Mesothelial cell of epicardium (in vitro differentiated cells): ENCODE data around the gene BBS7. TPM values are rescaled to one million over a fixed set of nuclear protein-coding genes. Genes with fewer than 3 reads are reported as not detected.

Experiments used
- DNase-seq, 2 experiments: peaks; one replicate each; pipeline ENCODE4 v3.0.0; 2021; ENCODE audit warnings: low spot score in 2 of 2; ENCODE audit not compliant: unreplicated experiment in 2 of 2
- H3K27ac Mint-ChIP-seq: 2 replicates; pipeline ENCODE4 v1.8.0; 2021; ENCODE audit warnings: mixed read lengths
- H3K27me3 Mint-ChIP-seq: 2 replicates; pipeline ENCODE4 v1.8.0; 2021; ENCODE audit warnings: low read depth, mixed read lengths
- H3K36me3 Mint-ChIP-seq: 2 replicates; pipeline ENCODE4 v1.8.0; 2021; ENCODE audit warnings: mixed read lengths
- H3K4me1 Mint-ChIP-seq: 2 replicates; pipeline ENCODE4 v1.8.0; 2021; ENCODE audit warnings: mixed read lengths
- H3K4me3 Mint-ChIP-seq: 2 replicates; pipeline ENCODE4 v1.8.0; 2021; ENCODE audit warnings: mild to moderate bottlenecking, moderate library complexity, mixed read lengths
- H3K9me3 Mint-ChIP-seq: 2 replicates; pipeline ENCODE4 v1.8.0; 2021; ENCODE audit warnings: mixed read lengths
- total RNA-seq: library from RNA; stranded (reverse); gene quantifications from 3 replicates; pipeline ENCODE4 v1.2.1, GENCODE V29; 2021
- TF ChIP-seq, protein P1 (sequence below): fragments of 200-600 bp; sonication (generic); IDR thresholded peaks from one replicate; pipeline ENCODE4 v1.5.0; 2021; ENCODE audit warnings: antibody characterized with exemption; ENCODE audit not compliant: unreplicated experiment

The BBS7 gene
- total RNA-seq, 1 donor from 2014 or later: 21.2 TPM

GRCh38 chr4:121786221-121786620 is 84.1 kb downstream of the BBS7 start:
- Mint-ChIP-seq H3K36me3 (no peaks in the 10 kb centered on the region), H3K27me3 (peaks cover 64% of the 10 kb centered on the region), H3K9me3 (peaks cover 8% of the 10 kb centered on the region), H3K4me1 (no peaks in the 10 kb centered on the region), H3K27ac (no peak overlapping the region), H3K4me3 (no peak overlapping the region)
- DNase-seq: no peak
- TF ChIP-seq, protein P1, sequence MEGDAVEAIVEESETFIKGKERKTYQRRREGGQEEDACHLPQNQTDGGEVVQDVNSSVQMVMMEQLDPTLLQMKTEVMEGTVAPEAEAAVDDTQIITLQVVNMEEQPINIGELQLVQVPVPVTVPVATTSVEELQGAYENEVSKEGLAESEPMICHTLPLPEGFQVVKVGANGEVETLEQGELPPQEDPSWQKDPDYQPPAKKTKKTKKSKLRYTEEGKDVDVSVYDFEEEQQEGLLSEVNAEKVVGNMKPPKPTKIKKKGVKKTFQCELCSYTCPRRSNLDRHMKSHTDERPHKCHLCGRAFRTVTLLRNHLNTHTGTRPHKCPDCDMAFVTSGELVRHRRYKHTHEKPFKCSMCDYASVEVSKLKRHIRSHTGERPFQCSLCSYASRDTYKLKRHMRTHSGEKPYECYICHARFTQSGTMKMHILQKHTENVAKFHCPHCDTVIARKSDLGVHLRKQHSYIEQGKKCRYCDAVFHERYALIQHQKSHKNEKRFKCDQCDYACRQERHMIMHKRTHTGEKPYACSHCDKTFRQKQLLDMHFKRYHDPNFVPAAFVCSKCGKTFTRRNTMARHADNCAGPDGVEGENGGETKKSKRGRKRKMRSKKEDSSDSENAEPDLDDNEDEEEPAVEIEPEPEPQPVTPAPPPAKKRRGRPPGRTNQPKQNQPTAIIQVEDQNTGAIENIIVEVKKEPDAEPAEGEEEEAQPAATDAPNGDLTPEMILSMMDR: no peak

- no peak overlapping the region for H3K27ac Mint-ChIP-seq
- TF ChIP-seq, protein P1: no peak
- no peak for DNase-seq
- peaks cover 8% of the 10 kb centered on the region for H3K9me3 Mint-ChIP-seq
- H3K36me3 Mint-ChIP-seq: no peaks in the 10 kb centered on the region
- H3K27me3 Mint-ChIP-seq: peaks cover 63% of the 10 kb centered on the region
- H3K4me1 Mint-ChIP-seq: no peaks in the 10 kb centered on the region
- no peak overlapping the region for H3K4me3 Mint-ChIP-seq
Measured at GRCh38 chr4:121785479-121785878, 84.8 kb downstream of the BBS7 start.

DNA sequence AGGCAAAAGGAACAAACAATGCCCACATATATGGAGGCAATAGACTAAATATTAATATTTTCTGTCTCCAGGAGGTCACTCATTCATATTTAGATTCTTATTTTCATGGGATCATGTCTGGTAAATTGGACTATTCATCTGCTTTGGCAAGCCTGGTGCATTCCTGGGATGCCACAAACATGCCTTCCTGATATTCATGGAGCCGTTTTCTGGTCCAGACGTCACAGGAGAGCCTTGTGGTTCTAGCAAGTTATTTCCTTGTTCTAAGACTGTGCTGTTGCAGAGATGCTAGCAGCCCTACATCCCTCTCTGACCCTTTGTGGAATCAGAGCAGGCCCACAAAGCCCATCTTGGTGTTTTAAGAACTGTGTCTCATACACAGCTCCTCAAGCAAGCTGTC is 85.3 kb downstream of the BBS7 start:
- no peak for DNase-seq
- Mint-ChIP-seq H3K27me3 (peaks cover 62% of the 10 kb centered on the region), H3K27ac (no peak overlapping the region), H3K4me3 (no peak overlapping the region), H3K9me3 (peaks cover 8% of the 10 kb centered on the region), H3K4me1 (no peaks in the 10 kb centered on the region), H3K36me3 (no peaks in the 10 kb centered on the region)
- TF ChIP-seq, protein P1: no peak

DNA sequence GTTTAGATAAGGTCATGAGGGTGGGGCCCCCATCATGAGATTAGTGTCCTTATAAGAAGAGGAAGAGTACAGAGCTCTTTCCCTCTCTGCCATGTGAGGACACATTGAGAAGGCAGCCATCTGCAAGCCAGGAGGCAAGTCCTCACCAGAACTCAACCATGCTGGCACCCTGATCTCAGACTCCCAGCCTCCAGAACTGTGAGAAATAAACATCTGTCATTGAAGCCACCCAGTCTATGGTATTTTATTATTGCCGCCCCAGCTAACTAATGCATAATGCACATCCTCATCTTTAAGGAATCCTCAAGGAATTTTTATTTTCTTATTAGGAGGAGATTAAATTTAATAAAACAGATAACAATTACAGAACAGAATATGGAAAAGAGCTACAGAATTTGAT is 85.9 kb downstream of the BBS7 start:
- Mint-ChIP-seq H3K9me3 (peaks cover 8% of the 10 kb centered on the region), H3K27me3 (peaks cover 60% of the 10 kb centered on the region), H3K4me3 (no peak overlapping the region), H3K36me3 (no peaks in the 10 kb centered on the region), H3K4me1 (no peaks in the 10 kb centered on the region), H3K27ac (no peak overlapping the region)
- no peak for DNase-seq
- TF ChIP-seq, protein P1: no peak

GRCh38 chr4:121783210-121783609 is 87.1 kb downstream of the BBS7 start:
- Mint-ChIP-seq H3K27me3 (peaks cover 55% of the 10 kb centered on the region), H3K9me3 (peaks cover 8% of the 10 kb centered on the region)

More at GRCh38 chr4:121783210-121783609, 87.1 kb downstream of the BBS7 start:
- Mint-ChIP-seq H3K27ac (no peak overlapping the region), H3K4me3 (no peak overlapping the region), H3K4me1 (no peaks in the 10 kb centered on the region), H3K36me3 (no peaks in the 10 kb centered on the region)
- TF ChIP-seq, protein P1: no peak
- no peak for DNase-seq
